ENCODE measurements around the gene SNN. TPM values are rescaled to one million over a fixed set of nuclear protein-coding genes. Genes with fewer than 3 reads are reported as not detected.

Gene SNN
- total RNA-seq, 1 experiment from 2014 or later = 65.2 TPM

GRCh38 chr16:11666103-11667055 is 1.9 kb upstream of the SNN start (continued):
- TF ChIP-seq PREB (CRISPR knock-in tag; IDR thresholded peaks at IDR 0.05; ENCODE audit: borderline replicate concordance) (no peak), NR2C2 (CRISPR knock-in tag; IDR thresholded peaks at IDR 0.05) (no peak), GABPB1 (CRISPR knock-in tag; IDR thresholded peaks at IDR 0.05) (no peak)

GRCh38 chr16:11667221-11667823 is 933 bp upstream of the SNN start:
- POLR2A ChIA-PET = interaction anchor here (1.2 to 1.6 kb wide), 3 partner anchors 8 to 32 kb away, joined by 3 to 8 read pairs (median 4); no protein-coding TSS in a partner anchor
- H3K27me3 Mint-ChIP-seq (ENCODE audit: low read depth) = peaks cover 3% of the 10 kb centered on the region; the same call in 1 of the 2 replicates
- H3K4me1 Mint-ChIP-seq = peaks cover 60% of the 10 kb centered on the region
- ATAC-seq (no peak), DNase-seq (ENCODE audit: low spot score) (no peak)
- no peaks in the 10 kb centered on the region for H3K36me3 Mint-ChIP-seq
- CTCF ChIA-PET = interaction anchor here (0.6 to 4.1 kb wide), 11 partner anchors 9 to 280 kb away, joined by 3 to 22 read pairs (median 5); no protein-coding TSS in a partner anchor
- H3K9me3 Mint-ChIP-seq = no peaks in the 10 kb centered on the region
- H3K27ac Mint-ChIP-seq = no peak overlapping the region
- no peak for TF ChIP-seq CREB1 (CRISPR knock-in tag; IDR thresholded peaks at IDR 0.05)
- TF ChIP-seq MAX (CRISPR knock-in tag; IDR thresholded peaks at IDR 0.05) = no peak
- no peak for TF ChIP-seq ZNF138 (CRISPR knock-in tag; conservative IDR thresholded peaks at IDR 0.05)
- TF ChIP-seq ATF3 (CRISPR knock-in tag; conservative IDR thresholded peaks at IDR 0.05) = no peak
- no peak for TF ChIP-seq GRHL2 (CRISPR knock-in tag; IDR thresholded peaks at IDR 0.05; ENCODE audit: insufficient replicate concordance, severe bottlenecking)
- TF ChIP-seq ZNF232 (CRISPR knock-in tag; IDR thresholded peaks at IDR 0.05) = no peak
- no peak for TF ChIP-seq RORB (CRISPR knock-in tag; IDR thresholded peaks at IDR 0.05)
- no peak for TF ChIP-seq ZNF396 (CRISPR knock-in tag; IDR thresholded peaks at IDR 0.05; ENCODE audit: borderline replicate concordance)
- no peak for TF ChIP-seq NFYB (CRISPR knock-in tag; conservative IDR thresholded peaks at IDR 0.05; ENCODE audit: low read depth)
- TF ChIP-seq ZMAT4 (CRISPR knock-in tag; IDR thresholded peaks at IDR 0.05) = no peak
- no peak for TF ChIP-seq NFATC4 (CRISPR knock-in tag; IDR thresholded peaks at IDR 0.05)
- TF ChIP-seq ZNF512 (CRISPR knock-in tag; IDR thresholded peaks at IDR 0.05; ENCODE audit: borderline replicate concordance) = no peak
- TF ChIP-seq ZBTB43 (CRISPR knock-in tag; IDR thresholded peaks at IDR 0.05) = no peak
- no peak for TF ChIP-seq GABPB1 (CRISPR knock-in tag; IDR thresholded peaks at IDR 0.05)
- TF ChIP-seq TCF7 (CRISPR knock-in tag; IDR thresholded peaks at IDR 0.05; ENCODE audit: low read depth) = no peak
- H3K4me3 Mint-ChIP-seq = peak overlapping the region; percentile 51
